Transverse colon (tissue), 4 donors: ENCODE data around the gene ATG5.
"Not testable (repeated sequence)": the region's sequence is repeated elsewhere in the genome, so short reads cannot be mapped to it uniquely, and the experiment has no call there.

Source experiments
- EP300 ChIP-seq: sonication (generic); formaldehyde crosslinking; IDR thresholded peaks from one replicate; pipeline ENCODE4 v1.6.1; 2017; ENCODE audit warnings: antibody characterized with exemption, low read depth
- POLR2A ChIP-seq: fragments of 450-650 bp; IDR thresholded peaks from one replicate; pipeline ENCODE4 v1.6.1; 2016; ENCODE audit warnings: antibody characterized with exemption, mild to moderate bottlenecking, moderate library complexity
- POLR2AphosphoS5 ChIP-seq, 3 donors: sonication (generic); formaldehyde crosslinking; IDR thresholded peaks; one replicate each; pipeline ENCODE4 v1.6.1; 2016; ENCODE audit warnings: antibody characterized with exemption in 3 of 3
- TF ChIP-seq, protein P1 (sequence below), 5 experiments: fragments of 200-600 bp in 3 of 5; fragments of 450-650 bp in 2 of 5; sonication (generic) in 3 of 5; IDR thresholded peaks; 1 replicate in 2 of 5; 2 replicates in 3 of 5; pipeline ENCODE4 v1.5.1; 2016 to 2017; ENCODE audit warnings: antibody characterized with exemption in 5 of 5, inconsistent platforms in 3 of 5, mild to moderate bottlenecking in 2 of 5, moderate library complexity in 1 of 5

- TF ChIP-seq POLR2AphosphoS5 (IDR thresholded peaks at IDR 0.05); POLR2A; EP300: not testable (repeated sequence)
- TF ChIP-seq, protein P1, sequence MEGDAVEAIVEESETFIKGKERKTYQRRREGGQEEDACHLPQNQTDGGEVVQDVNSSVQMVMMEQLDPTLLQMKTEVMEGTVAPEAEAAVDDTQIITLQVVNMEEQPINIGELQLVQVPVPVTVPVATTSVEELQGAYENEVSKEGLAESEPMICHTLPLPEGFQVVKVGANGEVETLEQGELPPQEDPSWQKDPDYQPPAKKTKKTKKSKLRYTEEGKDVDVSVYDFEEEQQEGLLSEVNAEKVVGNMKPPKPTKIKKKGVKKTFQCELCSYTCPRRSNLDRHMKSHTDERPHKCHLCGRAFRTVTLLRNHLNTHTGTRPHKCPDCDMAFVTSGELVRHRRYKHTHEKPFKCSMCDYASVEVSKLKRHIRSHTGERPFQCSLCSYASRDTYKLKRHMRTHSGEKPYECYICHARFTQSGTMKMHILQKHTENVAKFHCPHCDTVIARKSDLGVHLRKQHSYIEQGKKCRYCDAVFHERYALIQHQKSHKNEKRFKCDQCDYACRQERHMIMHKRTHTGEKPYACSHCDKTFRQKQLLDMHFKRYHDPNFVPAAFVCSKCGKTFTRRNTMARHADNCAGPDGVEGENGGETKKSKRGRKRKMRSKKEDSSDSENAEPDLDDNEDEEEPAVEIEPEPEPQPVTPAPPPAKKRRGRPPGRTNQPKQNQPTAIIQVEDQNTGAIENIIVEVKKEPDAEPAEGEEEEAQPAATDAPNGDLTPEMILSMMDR (IDR thresholded peaks at IDR 0.05), result not testable (repeated sequence)
Measured at GRCh38 chr6:106269268-106269919, 56.2 kb downstream of the ATG5 start.
